ENCODE data around the gene SPANXC. TPM values are rescaled to one million over a fixed set of nuclear protein-coding genes. Genes with fewer than 3 reads are reported as not detected.

SPANXC gene, protein sequence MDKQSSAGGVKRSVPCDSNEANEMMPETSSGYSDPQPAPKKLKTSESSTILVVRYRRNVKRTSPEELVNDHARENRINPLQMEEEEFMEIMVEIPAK
- not detected in 2 replicates for total RNA-seq

DNA sequence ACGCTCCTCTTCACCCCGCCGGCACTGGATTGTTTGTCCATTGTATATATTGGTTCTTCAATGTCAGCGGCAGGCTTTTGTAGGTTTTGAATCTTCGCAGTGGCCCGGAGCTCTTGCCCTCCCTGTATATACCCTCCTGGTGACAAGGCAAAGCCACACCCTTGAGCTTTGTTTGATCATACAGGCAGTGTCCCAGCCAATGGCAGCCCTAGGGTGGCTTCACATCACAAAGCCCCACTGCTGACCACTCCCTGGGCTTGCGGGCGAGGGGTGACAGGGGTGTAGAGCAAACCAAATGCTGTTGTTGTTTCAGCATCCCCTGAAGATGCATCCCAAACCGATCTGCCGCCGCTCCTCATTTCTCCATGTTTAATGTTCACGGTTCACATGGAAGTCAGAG lies at the start of gene SPANXC:
Gene SPANXC (minus strand): TSS at position 101 of the 400 bp plus-strand sequence. CDS start 60 bp downstream, at position 41.

Other genes starting within 250 kb of the SPANXC start
- gene SPANXB1, start 239.9 kb downstream of the SPANXC start, total RNA-seq: not detected in 2 replicates
- 5.9 and 8.8 TPM in 2 replicates for gene LDOC1, start 65.4 kb downstream of the SPANXC start, total RNA-seq